GM21528 (cell line): Measurements from ENCODE around the gene GPHN.

Experiments used
- ATAC-seq: cut with Tn5 transposase; IDR thresholded peaks from one replicate; pipeline ENCODE4 v1.9.1; 2021; ENCODE audit warnings: mild to moderate bottlenecking, moderate library complexity; ENCODE audit not compliant: unreplicated experiment, low FRiP score

GPHN gene

GRCh38 chr14:66507722-66508546 lies at the start of gene GPHN:
TSS of gene GPHN (plus strand) at chr14:66508147.
- peak; percentile 91 for ATAC-seq

DNA sequence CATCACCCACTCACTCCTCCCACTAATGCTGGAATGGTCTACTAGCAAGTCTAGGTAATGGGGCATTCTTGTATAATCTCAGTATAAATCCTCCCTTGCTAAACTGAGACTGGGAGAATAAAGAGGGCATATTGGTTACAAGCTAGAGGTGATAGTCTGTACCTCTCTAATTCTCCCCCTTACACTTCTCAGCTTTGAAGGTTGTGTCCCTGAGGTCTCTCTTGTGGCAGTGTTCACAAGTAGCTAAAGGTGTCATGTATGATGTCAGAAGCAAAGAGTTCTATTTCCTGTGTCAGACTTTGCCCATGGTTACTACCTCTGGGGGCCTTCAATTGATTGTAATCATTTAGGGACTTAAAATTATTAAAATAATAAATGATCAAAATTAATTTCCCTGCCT lies 48.3 kb upstream of the GPHN start:
- no peak for ATAC-seq

DNA sequence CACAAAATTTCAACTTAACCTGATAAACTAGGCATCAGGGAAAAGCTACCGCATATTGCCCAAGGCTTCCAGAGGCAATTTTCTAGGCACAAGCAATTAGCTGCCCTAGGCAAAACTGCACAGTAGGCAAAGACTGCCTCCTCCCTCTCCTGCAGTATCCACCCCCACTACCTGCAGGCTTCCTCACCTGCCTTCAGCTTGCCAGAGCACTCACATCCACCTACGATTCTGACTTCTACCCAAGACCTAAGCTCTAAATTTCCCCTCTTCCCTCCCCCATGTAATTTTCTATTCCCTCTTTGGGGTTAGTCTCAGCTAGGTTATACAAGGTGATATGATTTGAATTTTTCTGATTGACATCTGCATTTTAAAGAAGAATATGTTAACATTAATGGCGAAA lies 43.7 kb upstream of the GPHN start:
- no peak for ATAC-seq

DNA sequence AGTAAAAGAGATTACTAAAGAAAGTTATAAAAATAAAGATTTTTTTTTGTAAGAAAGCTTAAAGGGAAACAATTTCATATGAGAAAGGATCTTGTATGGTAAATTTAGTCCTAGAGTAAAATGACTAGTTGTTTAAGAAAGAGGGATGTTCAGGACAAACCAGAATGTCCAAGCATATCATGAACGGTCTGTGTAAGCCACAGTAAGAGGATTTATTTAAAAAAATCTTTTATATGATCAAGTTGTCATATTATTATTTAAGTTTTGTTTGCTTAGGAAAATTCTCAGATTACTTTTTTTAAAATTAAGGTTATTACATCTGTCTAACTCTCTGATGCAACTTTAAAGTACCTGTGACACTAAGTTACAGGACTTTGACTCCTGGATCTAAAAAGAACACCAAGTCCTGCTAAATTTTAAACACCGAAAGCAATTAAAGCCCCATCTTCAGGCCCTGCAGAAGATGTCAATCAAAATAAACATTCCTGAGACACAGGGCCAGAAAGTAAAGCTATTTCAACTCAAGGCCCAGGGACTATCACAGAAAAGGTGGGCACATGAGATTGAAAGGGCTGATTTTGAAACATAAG lies 39.1 kb upstream of the GPHN start:
- ATAC-seq: no peak

GRCh38 chr14:66471584-66471983 lies 36.4 kb upstream of the GPHN start:
- no peak for ATAC-seq

GRCh38 chr14:66472251-66472650 lies 35.7 kb upstream of the GPHN start:
- ATAC-seq: no peak

- ATAC-seq: no peak
Observed at GRCh38 chr14:66473223-66473622, 34.7 kb upstream of the GPHN start.

DNA sequence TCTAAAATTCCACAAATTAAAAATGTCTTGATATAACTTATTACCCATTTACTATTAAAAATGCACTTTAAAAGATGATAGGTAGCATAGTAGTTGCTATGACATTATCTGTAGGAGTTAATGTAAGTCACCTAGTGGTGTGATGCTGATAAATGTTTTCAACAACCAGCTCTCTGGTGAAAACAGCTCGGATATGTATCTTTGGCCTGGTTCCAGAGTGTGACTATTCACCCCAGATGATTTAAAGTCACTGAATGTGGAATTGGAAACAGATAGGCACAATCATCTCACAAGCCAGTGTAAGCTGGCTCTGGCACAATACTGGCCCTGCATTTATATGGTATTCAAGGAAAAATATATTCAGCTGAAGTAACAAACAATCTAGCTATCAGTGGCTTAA lies 31.0 kb upstream of the GPHN start:
- no peak for ATAC-seq

DNA sequence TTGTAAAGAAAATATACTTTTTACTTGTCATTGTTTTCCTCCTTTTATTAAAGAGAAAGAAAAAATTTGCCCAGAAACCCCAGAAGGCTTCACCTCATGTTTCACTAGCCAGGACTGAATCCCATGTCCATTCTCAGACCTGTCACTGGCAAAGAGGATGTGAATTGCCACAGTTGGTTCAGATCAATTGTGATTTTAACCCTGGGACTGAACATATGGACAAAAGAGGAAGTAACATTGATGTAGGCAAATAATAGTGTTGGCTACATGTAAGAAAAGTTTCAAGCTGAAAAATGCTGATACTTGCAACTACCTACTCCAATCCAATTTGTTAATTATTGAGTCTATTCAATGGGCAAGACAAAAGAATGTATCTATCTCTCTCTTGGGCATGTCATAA lies 30.4 kb upstream of the GPHN start:
- ATAC-seq: no peak

DNA sequence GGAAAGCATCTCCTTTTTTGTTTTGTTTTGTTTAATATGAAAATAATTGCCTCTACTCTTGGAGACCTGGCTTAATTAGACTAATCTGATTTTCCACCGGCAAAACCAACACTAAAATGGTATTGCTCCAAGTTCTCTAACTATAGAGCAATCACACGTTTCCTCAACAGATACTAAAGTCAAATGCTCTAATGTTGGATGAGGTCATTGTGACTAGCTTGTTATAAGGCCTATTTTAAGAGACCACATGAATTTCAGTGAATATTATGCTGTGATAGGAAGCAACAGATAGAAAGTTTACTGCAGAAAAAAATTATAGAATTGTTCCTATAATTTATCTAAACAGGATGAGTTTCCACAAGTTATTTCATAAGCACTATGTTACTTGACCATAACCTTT lies 25.1 kb upstream of the GPHN start:
- ATAC-seq: no peak

DNA sequence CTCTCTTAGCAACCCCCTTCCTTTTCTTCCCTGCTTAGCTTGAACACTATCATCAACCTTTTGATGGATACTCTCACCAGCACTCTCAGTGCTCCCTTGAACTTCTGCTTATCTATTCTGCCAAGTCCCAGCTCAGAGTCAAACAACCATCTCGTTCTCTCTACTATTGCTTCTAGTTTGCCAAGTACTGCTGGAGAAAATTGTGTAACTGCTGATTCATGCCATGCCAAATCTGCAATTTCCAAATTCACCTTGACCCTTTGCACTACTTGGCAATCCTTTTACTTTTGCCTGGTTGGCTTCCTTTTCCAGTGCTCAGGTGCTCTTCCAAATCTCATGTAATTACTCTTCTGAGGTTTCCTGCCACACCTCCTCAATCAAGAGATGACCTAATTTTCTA lies 24.6 kb upstream of the GPHN start:
- ATAC-seq: no peak

DNA sequence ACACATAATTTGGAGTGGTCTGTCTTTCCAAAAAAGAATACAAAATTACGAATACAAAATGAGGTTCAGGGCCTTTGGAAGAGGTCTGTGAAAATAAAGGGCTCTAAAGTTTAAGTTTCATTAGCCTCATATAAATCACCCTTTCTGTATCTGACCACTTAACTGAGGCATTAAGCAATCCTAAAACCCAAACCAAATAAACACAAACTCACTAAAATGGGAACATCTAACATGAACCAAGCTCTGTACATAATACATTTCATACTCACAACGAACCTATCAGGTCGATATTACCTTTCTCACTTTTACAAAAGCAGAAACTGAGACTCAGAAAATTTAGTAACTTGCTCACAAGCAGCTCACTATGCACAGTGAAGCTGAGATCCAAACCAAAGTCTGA lies 22.9 kb upstream of the GPHN start:
- ATAC-seq: no peak

DNA sequence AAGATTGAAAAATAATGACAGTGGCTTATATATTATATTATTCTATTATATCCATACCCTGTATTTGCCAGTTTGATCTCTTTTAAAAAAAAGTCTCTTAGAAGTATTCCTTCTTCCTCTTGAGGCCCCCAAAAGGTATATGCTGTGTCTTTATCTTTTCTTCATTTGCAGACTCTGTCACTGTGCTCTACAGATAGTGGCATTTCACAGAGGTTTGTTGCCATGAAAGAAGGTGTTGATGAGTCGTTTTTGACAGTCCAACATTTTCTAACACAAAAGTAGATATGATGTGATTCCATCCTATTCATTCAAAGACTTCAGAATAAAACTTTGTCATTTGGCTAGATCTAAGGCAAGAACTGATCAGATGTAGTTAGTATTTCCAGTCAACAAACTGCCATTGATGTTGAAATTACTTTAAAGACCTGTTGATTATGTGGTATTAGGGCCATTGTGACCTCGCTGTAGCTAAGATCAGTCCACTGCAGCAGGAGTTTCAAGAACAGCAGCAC lies 22.0 kb upstream of the GPHN start, which contains the start of gene CCDC196:
Gene CCDC196, plus strand, starts transcription at position 462 of the 512 bp plus-strand sequence. CDS start 132 bp downstream, outside the sequence.
- no peak for ATAC-seq

GRCh38 chr14:66487164-66487563 lies 20.8 kb upstream of the GPHN start:
- no peak for ATAC-seq

GRCh38 chr14:66490143-66491111 lies 17.5 kb upstream of the GPHN start:
- ATAC-seq: no peak

DNA sequence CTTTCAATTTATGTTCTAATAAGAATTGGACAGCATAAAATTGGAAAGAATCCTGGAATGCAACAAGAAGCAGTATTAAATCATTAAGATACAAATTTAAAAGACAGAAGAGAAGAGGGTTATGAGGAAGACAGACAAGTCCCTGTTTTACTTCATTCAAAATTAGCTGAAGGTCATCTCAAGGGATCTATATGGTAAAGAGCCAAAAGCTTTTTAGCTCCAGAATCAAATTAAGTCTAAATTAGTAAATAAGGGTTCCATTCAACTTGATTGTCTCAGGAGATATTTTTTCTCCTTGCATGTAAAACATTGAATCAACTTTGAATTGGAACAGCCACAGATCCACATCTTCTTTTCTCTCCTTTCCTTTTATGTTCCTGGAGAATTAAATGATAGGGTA lies 14.2 kb upstream of the GPHN start:
- no peak for ATAC-seq

GRCh38 chr14:66495218-66496098 lies 12.5 kb upstream of the GPHN start:
- ATAC-seq: peak; percentile 81

DNA sequence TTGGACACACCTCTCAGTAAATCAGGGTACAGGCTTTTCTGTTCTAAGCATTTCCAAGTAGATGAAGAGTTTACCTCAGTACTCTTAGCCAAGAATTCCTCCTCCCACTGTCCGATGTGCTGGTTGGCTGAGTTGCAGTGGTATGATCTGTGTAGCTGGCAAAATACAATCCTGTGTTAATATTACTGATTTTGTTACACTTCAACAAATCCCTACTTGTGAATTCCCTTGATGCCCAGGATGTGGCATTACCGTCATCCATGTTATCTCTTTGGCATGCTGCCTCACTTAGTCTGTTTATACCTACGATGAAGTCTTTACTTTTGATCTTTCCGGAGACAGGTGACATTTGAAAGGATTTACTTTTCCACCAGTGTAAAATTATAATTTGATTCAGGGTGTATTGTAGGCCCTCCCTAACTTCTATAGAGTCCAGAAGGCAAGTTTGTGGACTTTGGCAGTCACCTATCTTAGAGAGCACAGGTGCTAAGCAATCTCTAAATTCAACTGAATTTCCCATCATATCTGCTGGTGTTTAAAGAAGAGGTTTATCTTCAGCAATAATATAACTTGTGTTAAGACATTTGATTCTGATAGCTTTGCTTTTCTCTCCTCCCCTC lies 11.6 kb upstream of the GPHN start:
- no peak for ATAC-seq

DNA sequence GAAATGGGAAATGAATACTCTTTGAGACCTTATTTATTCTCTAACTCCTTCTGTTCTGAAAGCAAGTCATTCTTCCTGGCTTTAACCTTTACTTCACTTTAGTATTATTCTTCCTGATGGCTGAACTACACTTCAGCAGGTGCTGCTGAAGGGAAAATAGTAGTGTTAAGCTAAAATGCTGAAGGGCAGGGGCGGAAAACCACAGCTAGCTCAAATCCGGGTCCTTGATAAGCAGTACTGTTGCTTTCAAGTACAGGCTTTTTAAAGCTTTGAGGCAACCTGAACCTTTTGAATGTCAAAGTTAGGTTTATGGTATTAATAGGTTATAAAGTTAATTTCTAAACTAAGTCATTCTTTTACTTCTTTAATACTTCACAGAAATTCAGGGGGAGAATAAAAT lies 11.0 kb upstream of the GPHN start:
- ATAC-seq: no peak
